Activated CD8-positive, alpha-beta memory T cell treated with anti-CD3 and anti-CD28 coated beads, Interleukin-2, amount 50 U/mL, for 24 hours (primary cell): ENCODE data around the gene PIN1.
"Not testable (repeated sequence)": the region's sequence is repeated elsewhere in the genome, so short reads cannot be mapped to it uniquely, and the experiment has no call there.

ENCODE experiments used
- DNase-seq: peaks from one replicate; pipeline ENCODE4 v3.0.0-alpha.2; 2020; ENCODE audit errors: extremely low read depth

PIN1 gene

GRCh38 chr19:9834726-9835506 lies at the start of gene PIN1:
PIN1 (plus strand) TSS chr19:9835318; CDS start chr19:9835345, 27 bp downstream.
- peak; percentile 95 for DNase-seq

GRCh38 chr19:9785367-9786331 lies 49.5 kb upstream of the PIN1 start:
- peak; percentile 88 for DNase-seq

- no peak for DNase-seq
Observed at GRCh38 chr19:9786342-9786741, 48.8 kb upstream of the PIN1 start.

- DNase-seq, result no peak
Observed at GRCh38 chr19:9786819-9787218, 48.3 kb upstream of the PIN1 start.

- not testable (repeated sequence) for DNase-seq
Observed at GRCh38 chr19:9788604-9789003, 46.5 kb upstream of the PIN1 start.

- no peak for DNase-seq
Observed at GRCh38 chr19:9789066-9789465, 46.1 kb upstream of the PIN1 start.

GRCh38 chr19:9789579-9789978 lies 45.5 kb upstream of the PIN1 start:
- DNase-seq, result not testable (repeated sequence)

- DNase-seq, result not testable (repeated sequence)
Observed at GRCh38 chr19:9791073-9791367, 44.1 kb upstream of the PIN1 start.

GRCh38 chr19:9791552-9792205 lies 43.4 kb upstream of the PIN1 start:
- peak; percentile 79 for DNase-seq

- peak; percentile 84 for DNase-seq
Observed at GRCh38 chr19:9792206-9793070, 42.7 kb upstream of the PIN1 start.

- DNase-seq, result no peak
Observed at GRCh38 chr19:9793071-9793591, 42.0 kb upstream of the PIN1 start.

GRCh38 chr19:9796113-9796773 lies 38.9 kb upstream of the PIN1 start:
- peak; percentile 66 for DNase-seq

- no peak for DNase-seq
Observed at GRCh38 chr19:9797871-9798270, 37.2 kb upstream of the PIN1 start.

GRCh38 chr19:9799162-9799561 lies 36.0 kb upstream of the PIN1 start:
- DNase-seq, result no peak

- no peak for DNase-seq
Observed at GRCh38 chr19:9801976-9802375, 33.1 kb upstream of the PIN1 start.

- no peak for DNase-seq
Observed at GRCh38 chr19:9806803-9807202, 28.3 kb upstream of the PIN1 start.

- no peak for DNase-seq
Observed at GRCh38 chr19:9808855-9809824, 26.0 kb upstream of the PIN1 start.

- DNase-seq, result no peak
Observed at GRCh38 chr19:9811139-9811538, 24.0 kb upstream of the PIN1 start.

GRCh38 chr19:9818175-9818733 lies 16.9 kb upstream of the PIN1 start:
- no peak for DNase-seq
